Measurements from ENCODE around the gene CCR9.

Gene CCR9

DNA sequence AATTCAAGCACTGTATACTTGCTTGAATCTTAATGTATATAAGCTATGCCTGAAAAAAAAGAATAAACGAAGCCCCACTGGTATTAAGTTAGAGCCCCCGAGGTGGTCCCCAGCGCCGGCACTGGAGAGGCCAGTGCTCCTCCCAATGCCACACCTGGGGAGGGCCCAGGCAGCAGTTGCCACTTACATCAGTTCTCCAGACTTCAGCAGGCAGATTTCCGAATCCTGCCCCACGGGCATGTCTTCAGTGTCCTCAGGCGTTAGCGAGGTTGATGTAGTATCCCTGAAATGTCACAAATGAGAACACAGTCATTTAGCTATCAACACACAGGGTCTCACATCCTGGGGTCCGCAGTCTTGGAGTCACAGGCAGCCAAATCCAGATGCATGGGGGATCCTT is 49.9 kb downstream of the CCR9 start:
- DNase-seq (ENCODE audit: low read depth), result no peak

DNA sequence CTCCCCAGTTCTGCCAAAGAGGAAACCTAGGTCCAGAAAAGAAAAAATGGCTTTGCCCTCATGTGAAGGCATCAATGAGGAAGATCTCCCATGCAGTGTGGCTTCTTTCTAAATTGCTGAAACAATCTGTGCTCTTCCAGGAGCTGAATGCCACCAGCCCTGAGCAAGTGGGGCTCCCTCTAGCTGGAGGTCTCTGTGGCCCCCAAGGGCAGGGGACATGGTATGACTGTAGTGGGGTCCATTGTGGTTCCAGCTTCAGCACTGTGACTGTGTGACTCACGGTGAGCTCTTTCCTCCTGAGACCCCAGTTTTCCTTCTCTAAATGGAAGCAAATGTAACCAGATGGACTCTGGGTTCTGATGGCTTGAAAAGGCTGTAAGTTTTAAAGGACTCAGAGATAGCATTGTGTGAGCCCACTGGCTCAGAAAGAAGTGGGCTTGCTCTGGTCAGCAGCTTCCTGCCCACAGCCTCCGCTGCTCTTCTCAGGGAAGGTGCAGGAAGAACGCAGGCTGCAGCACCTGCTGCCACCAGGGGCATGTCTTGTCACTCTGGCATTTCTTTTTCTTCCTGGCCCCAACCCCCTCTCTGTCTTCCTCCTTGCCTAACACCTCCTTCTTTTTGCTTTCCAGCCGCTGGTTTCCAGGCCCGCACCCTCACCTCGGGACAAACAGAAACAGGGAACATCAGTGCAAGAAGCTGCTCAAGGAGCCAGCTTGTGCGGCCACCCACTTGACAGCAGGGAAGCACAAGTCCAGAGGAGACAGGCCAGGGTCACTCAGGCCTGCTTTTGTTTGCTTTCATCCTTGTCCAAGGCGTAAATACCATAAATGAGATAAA is 51.1 kb downstream of the CCR9 start:
- no peak for DNase-seq (ENCODE audit: low read depth)

DNA sequence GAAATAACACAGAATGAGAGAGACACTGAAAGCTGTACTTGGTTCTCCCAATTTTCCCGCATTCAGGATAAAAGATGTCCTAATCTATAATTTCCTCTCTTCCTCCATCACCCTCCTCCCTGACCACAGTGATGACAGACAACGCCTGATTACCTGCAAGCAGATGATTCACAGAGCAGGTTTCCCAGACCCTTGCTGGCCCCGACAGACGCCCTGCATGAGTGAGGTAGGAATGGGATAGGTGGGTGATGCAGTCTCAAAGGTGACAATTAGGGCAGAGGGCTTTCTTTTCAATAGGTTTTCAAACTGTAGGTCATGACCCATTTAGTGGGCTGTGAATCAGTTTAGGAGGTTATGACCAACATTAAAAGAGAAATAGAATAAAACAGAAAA is 51.7 kb downstream of the CCR9 start:
- no peak for DNase-seq (ENCODE audit: low read depth)

DNA sequence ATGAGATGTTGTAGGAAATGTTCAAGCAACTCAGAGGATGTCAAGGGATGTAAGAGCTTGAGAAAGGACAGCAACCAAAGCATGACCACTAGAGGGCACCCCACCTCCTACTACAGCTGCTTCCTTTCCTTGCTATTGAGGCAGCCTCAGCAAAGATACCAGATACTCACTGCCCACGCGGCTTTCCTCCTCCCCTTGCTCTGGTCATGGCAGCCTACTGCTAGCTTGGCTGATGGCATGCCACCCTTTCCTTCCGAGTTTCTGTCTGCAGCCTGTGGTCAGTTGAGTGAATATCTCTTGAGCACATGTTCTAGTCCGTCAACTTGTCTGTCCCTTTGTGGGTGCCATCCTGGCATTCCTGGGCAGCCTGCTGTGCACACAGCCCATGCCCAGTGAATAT is 52.5 kb downstream of the CCR9 start:
- peak; percentile 85 for DNase-seq (ENCODE audit: low read depth)

DNA sequence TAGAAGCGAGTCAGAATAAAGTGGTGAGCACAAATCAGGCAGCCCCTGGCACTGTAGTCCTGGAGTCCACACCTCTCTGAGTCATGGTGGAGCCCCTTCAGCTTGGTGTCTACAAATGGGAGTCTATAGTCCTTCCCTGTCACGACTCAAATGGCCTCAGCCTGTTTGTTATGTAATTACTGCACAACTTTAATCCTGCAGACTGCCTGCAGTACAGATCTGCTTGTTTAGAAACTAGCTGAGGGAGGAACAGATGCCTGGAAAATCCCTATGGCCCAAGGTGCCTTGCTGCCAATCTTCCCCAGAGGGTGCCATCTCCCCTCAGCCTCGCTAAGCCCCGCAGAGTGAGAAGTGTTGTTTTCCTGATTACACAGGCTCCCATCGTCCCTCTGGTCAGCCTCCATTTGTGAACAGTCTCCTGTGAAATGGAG is 53.0 kb downstream of the CCR9 start:
- DNase-seq (ENCODE audit: low read depth), result no peak

DNA sequence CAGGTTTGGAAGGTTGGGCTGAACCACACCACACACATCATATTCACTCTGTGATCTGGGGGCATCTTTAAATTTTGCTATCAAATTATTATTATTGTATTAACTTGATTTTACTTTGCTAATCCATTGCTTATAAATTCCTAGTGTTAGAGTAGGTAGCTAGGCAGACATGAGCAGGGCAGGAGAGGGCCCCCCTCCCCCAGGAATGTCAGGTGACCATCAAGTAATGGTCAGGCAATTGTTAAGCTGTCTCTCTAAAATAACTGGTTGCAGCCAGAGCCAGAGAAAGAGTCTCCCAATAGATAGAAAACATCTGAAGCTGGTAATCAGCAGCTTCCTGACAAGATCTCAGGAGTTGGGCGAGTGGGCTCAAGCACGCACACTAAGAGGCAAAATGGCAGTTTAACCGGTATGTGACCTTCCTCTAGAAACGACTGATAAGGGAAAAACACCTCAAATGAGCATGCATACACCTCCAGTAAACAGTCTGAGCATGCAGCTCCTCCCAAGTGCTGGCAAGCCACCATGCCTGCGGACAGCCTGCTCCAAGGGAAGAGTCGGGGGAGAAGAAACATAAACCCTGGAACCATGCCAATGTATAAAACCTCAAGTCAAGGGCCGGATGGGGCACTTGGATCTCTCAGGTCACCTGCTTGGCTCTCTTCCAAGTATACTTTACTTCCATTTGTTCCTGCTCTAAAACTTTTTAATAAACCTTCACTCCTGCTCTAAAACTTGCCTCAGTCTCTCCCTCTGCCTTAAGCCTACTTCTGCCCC is 53.8 kb downstream of the CCR9 start:
- no peak for DNase-seq (ENCODE audit: low read depth)

DNA sequence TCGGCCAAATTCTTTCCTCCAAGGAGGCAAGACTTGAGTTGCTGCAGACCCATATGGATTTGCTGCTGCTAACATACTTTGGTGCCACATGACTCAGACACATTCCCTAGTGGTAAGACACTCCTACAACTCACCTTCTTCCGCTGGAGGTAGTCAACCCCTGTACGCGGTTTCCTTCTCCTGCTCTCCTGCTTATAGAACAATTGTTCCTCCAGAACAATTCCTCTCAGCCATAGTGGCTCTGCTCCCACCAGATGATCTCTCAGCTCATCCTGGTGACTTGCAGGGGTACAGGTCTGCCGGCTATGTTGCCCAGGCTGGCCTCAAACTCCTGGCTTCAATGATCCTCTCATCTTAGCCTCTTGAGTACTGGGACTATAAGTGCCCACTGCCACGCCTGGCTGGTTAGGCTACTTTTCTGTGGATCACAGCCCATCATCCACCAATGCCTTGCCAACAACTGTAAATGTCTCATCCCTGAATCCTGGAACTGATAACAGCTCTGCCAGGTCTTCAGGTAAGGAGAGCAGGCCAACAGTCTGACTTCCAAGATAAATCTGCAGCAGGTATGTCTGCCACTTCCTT is 54.5 kb downstream of the CCR9 start:
- DNase-seq (ENCODE audit: low read depth), result no peak

DNA sequence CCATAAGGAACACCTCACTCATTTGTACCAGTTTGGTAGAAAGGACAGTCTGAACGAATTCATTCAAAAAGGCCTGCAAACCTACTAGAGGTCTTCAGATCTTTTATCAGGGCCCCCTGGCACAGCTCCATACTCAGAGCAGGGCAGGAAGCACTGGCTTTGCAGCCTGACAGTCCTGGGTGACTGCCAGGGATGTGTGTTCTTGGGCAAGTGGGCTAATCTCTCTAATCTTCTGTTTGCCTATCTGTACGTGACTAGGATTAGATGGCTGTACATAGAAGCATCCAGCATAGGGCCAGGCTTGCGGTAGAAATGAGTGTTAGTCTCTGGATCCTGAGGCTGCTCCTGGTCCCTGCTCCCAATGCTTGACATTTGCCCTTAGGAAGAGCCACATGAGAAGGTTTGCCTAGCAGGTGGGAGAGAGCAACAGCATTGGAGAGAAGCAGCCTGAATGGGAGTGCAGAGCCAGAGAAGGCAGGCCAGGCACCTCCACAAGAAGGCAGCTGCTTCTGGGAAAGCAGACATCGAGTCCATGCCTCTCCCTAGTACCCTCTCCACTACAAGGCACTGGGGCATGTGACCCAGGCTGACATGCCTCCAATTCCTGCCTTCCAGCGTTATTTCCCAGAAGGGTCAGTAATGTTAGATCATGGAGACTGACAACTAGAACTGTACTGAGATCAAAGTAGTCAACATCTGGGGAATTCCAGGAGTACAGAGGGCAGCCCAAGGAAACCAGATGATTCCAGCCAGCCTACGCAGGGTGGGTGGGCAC is 55.9 kb downstream of the CCR9 start:
- no peak for DNase-seq (ENCODE audit: low read depth)

DNA sequence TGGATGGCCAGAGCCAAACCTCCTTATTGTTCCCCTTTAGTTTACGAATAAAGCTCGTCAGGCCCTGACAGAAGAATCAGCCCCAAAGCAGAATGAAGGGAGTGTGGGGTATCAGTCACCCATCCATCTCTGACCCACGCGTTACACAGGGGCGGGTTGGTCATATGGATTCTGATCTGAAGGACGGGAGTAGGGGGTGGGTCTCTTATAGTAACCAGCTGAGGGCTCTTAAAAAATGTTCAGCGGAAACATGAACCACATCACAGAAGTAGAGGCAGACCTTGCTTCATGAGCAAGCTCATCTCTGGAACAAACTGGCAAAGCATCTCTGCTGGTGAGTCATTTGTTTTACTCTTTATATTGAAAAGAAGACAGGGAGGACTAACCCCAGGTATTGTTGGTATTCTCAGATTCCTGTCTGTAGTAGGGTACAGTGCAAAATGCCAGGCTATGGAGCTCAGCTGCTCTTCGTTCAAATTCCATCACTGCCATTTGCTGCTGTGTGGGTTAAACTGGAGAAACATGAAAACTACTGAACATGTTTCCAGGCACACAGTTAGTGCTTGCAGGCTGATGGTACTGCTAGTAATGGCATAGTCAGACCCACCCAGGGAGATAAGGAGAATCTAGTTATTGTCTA is 57.0 kb downstream of the CCR9 start, which contains the start of gene CXCR6:
TSS of gene CXCR6 (plus strand) at position 258 of the 640 bp plus-strand sequence. CDS start 3,018 bp downstream, outside the sequence.
- DNase-seq (ENCODE audit: low read depth), result no peak

DNA sequence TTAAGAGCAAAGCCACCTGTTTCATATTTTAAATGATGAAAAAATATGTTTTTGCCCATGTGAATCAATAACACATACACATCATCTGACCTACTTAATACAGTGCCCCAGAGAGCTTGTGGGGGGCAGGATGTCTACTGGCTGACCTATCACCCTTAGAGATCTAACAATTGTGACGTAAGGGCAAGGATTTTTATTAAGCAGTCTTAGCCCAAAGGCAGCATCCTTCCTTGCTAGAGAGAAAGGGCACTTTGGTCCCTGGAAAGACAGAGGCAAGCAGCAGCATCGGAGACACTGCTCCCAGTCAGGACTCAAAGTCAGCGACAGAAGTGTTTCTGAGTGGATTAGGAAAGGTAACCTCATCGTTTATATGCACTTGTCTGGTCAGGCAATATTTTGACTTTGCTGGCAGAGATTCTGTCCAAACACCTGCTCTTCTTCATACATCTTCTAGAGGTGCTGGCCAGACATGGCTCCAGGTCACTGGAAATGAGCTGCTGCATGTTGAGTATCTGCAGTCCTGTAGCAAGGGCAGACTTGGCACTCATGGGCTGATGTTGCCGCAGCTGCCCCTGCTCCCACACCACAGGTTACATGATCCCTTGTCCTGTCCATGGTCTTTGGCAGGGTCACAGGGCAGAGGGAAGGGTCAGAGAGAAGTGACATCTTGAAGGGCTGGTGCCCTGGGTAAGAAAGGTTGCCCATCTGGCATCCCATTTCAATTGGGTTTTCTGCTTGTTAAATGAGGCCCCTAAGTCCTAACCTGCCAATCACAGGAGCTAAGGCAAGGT is 58.7 kb downstream of the CCR9 start:
- no peak for DNase-seq (ENCODE audit: low read depth)

DNA sequence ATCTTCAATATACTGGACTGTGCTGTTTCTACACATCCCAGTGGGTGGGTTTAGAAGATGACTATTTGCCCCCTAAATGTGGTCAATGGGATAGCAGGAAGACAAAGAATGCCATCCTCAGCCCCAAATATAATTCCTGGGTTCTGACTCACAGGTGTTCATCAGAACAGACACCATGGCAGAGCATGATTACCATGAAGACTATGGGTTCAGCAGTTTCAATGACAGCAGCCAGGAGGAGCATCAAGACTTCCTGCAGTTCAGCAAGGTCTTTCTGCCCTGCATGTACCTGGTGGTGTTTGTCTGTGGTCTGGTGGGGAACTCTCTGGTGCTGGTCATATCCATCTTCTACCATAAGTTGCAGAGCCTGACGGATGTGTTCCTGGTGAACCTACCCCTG is 60.0 kb downstream of the CCR9 start:
- no peak for DNase-seq (ENCODE audit: low read depth)

DNA sequence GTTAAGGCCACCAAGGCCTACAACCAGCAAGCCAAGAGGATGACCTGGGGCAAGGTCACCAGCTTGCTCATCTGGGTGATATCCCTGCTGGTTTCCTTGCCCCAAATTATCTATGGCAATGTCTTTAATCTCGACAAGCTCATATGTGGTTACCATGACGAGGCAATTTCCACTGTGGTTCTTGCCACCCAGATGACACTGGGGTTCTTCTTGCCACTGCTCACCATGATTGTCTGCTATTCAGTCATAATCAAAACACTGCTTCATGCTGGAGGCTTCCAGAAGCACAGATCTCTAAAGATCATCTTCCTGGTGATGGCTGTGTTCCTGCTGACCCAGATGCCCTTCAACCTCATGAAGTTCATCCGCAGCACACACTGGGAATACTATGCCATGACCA is 60.5 kb downstream of the CCR9 start:
- no peak for DNase-seq (ENCODE audit: low read depth)

DNA sequence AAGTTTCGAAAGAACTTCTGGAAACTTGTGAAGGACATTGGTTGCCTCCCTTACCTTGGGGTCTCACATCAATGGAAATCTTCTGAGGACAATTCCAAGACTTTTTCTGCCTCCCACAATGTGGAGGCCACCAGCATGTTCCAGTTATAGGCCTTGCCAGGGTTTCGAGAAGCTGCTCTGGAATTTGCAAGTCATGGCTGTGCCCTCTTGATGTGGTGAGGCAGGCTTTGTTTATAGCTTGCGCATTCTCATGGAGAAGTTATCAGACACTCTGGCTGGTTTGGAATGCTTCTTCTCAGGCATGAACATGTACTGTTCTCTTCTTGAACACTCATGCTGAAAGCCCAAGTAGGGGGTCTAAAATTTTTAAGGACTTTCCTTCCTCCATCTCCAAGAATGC is 61.0 kb downstream of the CCR9 start:
- DNase-seq (ENCODE audit: low read depth), result peak; percentile 38

DNA sequence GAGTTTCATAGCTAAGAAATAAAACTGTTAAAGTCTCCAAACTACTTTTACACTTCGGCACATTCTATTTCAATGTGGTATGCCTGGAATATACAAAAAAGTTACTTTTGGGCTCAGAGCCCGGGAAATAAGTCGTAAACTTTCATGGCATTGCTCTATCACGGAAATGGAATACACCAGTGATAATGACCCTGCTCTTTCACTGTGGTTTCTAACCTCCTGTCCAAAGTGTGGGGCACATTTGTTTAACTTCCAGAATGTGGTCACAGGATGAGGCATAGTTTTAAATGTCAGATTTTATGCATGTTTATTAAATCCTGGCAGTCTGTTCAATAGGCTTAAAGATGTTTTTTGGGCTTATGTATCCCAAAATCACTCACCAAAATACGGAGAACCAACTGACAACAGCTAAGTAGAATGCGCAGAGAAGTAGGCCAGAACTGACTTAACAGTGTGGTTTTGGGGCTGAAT is 62.0 kb downstream of the CCR9 start:
- DNase-seq (ENCODE audit: low read depth), result peak; percentile 90

DNA sequence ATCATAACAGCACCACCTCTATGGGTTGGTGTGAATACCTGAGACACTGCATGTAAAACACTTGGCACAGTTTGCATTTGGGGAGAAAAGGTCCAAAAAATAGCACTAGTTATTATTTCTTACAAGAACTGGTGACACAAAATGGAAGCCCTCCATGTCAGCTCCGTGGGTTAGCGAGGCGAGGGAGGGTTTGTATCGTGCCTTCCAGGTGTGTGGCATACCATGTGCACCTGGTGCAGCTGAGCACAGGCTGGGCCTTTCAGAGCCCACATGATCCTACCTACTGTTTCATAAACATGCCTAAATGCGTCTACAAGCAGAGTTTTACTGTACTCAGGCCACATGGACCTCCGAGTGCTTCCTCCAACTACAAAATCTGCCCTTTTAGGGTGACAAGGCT is 62.5 kb downstream of the CCR9 start:
- DNase-seq (ENCODE audit: low read depth), result no peak

DNA sequence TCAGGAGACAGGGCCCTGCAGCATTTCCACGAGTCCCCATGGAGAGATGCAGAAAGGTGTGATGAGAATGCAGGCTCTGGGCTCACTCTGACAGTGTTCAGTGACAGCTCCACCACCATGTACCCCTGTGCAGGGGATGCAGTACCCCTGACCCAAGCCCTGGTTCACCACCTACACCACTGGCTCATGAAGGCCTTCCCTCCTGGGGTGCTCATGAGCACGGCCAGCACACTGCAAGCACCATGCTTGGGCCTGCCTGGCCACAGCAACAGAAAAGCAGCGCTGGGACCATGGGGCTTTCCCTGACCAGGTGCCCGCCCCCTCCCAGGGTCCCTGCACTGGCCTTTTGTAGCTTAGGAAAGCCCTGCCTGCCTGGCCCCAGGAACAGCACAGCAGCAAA is 63.1 kb downstream of the CCR9 start:
- no peak for DNase-seq (ENCODE audit: low read depth)

DNA sequence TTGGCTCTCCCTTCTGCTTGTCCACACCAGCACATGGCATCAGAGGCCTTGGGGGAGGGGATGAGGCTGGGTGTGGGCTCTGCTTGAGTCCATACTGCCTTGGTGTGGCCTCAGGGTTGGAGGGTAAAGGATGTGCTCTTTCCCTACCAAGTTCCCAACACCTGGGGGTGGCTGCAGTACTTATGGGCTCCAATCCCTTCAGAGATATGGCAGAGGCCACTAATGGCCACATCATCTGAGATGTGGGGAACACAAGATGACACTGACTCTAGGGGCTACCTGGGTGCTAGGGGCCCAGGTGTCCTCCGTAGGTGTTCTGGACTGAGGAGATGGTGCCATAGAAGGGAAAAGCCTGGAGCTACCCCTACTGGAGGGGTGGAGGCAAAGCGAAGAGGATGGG is 63.8 kb downstream of the CCR9 start:
- no peak for DNase-seq (ENCODE audit: low read depth)

DNA sequence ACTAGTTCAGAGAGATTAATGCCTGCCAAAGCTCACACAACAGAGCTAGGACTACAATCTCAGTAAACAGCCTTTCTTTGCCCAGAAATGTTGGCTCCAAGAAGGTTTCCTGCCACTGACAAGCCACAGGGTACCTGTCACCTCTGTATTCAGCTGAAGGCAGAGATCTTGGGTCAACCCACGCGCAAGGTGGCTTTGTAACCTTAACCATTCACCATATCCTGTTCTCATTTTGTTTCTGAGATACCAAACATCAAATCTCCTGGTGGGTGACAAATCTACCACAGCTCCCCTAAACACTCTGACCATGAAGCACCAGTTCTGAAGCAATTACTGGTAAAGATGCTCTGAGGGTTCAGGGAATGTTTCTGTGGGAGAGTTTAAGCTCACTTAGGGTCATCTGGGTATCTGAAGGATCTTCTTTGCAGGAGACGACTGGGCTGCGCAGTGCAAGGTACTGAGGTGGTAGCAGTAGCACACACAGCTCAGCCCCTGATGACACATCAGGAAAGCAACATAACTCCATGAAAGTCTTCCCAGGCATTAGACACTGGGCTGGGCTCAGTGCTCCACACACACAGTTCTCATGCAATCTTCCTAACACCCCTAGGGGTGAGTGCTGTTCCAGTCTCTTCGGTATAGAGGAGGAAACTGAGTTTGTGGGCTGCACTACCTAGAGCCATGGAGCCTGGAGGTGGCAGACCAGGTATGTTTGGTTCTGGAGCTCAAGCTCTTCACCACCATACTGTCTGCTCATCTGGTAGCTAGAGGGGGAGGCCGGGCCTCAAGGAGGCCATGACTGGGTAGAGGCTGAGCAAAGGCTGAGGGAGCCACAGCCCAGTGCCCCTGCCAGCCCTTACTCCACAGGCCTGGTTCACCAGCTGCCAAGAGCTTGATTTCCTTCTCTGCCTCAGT is 64.6 kb downstream of the CCR9 start:
- DNase-seq (ENCODE audit: low read depth), result no peak

DNA sequence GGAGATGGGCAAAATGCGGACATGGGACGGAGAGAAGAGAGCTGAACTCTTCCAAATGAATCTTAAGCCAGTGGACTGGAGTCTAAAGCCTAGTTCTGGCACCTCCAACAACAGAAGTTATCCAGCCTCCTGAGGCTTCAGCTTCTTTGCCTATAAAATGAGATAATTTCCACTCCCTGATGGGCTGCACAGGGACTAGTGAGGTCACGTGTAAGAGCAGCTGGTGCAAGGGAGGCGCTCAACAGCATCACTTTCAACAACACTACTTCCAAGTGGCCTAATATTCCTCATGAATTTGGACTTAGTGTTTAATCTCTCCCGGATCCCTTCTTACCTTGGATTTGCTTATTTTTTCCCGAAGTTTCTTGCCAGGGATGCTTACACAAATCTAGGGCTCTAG is 65.6 kb downstream of the CCR9 start:
- DNase-seq (ENCODE audit: low read depth), result no peak

DNA sequence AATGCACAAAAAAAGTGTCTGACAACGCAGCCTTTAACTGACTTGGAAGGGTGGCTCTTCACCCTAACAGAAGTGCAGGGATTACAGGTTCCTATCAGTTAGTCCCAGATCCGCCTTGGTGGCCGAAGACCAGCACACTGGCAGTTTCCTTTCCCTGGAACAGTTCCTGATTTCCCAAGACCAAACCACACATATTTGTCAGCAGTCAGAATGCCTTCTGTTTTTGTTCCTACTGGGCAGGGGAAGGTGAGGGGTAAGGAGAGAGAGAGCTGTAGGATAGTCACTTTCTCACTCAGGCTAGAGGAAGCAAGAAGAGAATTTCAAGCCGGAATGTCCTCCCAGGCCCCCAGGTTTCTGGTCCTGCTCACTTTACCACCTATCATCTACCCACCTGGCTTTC is 66.1 kb downstream of the CCR9 start:
- peak; percentile 49 for DNase-seq (ENCODE audit: low read depth)

Data from fibroblast of gingiva (primary cell).